VCaP (cell line): ENCODE results near the gene GAB4.
A peak's percentile ranks its signal among the peaks of the same experiment; 100 is the strongest.
"Not testable (repeated sequence)": the region's sequence is repeated elsewhere in the genome, so short reads cannot be mapped to it uniquely, and the experiment has no call there.

Experiments used
- H3K27ac ChIP-seq: fragments of 450-650 bp; 2 replicates; pipeline ENCODE4 v1.5.1; 2017
- TF ChIP-seq, protein P1 (sequence below): fragments of 450-650 bp; conservative IDR thresholded peaks from 2 replicates; pipeline ENCODE4 v1.5.1; 2017; ENCODE audit warnings: mild to moderate bottlenecking, moderate library complexity

GAB4 gene

DNA sequence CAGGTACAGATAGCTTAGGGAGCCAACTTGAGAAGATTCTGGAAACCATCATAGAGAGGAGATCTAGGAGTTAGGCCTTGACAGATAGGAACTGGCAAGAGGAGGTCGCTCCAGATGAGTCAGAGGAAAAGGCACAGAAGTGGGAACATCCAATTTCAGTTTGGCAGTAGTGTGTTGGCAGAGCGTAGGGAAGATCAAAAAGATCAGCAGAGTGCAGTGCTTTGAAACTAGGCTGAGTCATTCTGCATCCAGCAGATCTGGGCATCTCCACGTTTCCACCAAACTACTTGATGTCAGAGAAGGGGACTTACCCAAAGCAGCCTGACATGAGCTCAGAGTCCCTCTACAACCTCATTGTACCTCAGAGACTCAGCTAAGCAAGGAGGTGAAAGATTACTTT is 58.5 kb downstream of the GAB4 start:
- TF ChIP-seq, protein P1, sequence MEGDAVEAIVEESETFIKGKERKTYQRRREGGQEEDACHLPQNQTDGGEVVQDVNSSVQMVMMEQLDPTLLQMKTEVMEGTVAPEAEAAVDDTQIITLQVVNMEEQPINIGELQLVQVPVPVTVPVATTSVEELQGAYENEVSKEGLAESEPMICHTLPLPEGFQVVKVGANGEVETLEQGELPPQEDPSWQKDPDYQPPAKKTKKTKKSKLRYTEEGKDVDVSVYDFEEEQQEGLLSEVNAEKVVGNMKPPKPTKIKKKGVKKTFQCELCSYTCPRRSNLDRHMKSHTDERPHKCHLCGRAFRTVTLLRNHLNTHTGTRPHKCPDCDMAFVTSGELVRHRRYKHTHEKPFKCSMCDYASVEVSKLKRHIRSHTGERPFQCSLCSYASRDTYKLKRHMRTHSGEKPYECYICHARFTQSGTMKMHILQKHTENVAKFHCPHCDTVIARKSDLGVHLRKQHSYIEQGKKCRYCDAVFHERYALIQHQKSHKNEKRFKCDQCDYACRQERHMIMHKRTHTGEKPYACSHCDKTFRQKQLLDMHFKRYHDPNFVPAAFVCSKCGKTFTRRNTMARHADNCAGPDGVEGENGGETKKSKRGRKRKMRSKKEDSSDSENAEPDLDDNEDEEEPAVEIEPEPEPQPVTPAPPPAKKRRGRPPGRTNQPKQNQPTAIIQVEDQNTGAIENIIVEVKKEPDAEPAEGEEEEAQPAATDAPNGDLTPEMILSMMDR: no peak
- H3K27ac ChIP-seq: peak overlapping the region; percentile 24; the same call in 1 of the 2 replicates

DNA sequence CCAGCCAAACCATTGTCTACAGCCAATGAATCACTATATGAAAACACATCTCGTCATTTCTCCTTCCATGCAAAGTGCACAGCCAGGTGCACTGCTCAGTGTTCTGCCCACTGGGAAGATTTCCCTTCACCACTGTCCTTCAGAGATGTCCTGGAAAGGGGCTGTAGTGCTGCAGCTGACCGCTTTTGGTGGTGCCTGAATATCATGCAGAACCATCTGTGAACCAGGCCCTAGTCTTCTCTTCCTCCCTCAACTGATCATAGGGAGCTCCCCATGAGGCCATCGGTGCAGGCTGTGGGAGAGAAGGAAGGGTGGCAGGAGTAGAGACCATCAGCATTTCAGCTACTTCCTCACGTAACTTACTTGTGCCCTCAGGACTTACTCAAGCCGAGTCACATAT is 70.2 kb downstream of the GAB4 start:
- TF ChIP-seq, protein P1: no peak
- no peak overlapping the region for H3K27ac ChIP-seq

DNA sequence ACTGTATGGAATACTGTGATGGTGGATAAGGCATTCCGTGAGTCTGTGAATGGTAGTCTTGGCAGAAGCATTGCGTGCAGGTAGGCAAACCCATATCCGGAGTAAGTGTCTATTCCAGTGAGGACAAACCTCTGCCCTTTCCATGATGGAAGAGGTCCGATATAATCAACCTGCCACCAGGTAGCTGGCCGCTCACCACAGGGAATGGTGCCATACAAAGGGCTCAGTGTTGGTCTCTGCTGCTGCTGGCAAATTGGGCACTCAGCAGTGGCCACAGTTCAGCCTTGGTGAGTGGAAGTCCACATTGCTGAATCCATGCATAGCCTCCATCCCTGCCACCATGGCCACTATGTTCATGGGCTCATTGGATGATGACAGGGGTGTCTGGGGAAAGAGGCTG is 70.8 kb downstream of the GAB4 start:
- not testable (repeated sequence) for H3K27ac ChIP-seq

DNA sequence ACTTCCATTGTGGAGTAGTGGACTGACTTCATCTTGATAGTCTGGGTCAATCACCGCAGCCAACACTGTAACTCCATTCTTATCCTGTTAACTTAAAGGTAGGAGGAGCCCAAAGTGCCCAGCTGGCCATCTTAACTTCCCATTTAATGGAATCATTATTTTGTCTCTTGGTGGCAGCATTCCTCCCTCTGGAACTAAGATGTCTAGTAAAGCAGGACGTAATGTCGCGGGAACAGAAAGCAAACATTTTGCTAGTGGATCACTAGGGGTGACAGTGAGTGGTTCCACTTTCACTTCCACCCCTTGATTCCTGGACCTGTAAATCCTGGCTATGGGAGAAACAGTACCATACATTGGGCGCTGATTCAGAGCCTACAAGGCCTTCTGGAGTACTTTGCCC is 71.4 kb downstream of the GAB4 start:
- TF ChIP-seq, protein P1: no peak
- H3K27ac ChIP-seq: no peak overlapping the region

DNA sequence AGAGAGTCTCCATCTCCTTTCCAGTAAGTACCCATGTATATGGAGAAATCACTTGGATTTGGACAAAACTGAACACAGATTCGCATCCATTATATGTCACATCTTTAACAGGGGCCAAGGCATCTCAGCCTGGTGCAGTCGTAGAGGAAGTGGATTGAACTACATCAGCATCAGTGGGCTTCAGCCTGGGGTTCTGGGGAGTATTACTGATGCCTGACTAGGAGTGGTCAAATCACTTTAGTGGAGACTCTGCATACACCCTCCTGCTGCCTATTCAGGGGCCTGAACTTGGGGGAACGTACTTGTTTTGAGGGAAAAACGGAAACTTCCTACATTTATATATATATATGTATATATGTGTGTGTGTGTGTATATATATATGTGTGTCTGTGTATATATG is 72.8 kb downstream of the GAB4 start:
- H3K27ac ChIP-seq: no peak overlapping the region
- TF ChIP-seq, protein P1: no peak

DNA sequence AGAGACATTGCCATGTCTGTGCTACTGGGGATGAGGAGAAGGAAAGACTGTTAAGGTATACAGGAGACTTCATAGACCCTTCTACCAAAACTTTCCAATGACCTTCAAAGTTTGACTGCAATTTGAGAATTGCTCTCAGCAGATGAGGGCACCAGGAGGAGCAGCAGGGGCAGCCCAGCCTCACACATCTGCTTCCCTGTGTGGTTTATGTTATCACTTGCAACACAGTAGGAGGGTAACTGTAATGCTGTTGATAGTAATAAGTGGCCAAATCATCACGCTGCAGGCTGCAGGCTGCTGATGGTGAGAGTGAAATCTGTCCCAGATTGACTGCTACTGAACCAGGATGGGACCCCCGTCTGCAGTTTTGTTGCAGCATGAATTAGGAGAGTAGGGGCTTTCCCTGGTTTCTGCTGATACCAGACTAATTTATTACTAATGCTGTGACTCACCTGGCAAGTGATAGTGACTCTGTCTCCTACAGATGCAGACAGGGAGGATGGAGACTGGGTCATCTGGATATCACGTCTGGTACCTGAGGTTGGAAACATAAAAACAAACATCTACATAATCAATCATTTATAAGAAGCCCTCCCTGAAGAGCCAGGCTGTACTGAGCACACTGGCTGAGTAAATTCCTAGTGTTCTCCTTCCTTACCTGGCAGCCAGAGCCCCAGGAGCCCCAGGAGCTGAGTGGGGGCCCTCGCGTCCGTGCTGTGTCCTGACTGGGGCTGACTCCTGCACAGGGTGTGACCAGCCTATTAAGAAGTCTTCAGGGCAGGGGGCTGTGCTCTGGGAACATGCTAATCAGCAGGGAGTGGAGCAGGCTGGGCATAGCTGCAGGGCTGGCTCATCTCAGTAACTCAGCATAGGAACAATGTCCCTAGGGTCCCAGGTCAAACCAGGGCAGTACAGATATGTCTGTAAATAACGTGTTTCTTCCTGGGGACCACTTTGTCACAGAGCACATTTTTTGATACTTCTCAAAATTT is 74.4 kb downstream of the GAB4 start:
- H3K27ac ChIP-seq: no peak overlapping the region
- TF ChIP-seq, protein P1: no peak

DNA sequence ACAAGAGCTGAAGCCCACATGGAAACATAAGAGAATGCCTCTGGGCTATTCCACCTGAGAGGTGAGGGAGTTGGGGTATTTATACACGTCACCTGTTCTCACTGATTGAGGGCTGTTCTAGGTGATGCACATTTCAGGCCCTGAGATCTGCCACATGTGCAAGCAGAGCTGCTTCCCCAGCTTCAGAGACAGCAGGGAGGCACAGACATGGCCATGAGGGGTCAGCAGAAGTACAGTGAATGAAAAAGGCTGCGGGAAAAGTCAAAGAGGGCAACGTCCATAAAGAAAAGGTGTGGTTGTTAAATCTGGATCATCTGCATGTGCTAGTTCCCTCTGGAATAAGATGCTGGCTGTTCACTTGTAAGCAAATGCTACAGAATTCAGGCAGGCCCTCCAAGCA is 75.4 kb downstream of the GAB4 start:
- H3K27ac ChIP-seq: no peak overlapping the region
- TF ChIP-seq, protein P1: peak; percentile 76

DNA sequence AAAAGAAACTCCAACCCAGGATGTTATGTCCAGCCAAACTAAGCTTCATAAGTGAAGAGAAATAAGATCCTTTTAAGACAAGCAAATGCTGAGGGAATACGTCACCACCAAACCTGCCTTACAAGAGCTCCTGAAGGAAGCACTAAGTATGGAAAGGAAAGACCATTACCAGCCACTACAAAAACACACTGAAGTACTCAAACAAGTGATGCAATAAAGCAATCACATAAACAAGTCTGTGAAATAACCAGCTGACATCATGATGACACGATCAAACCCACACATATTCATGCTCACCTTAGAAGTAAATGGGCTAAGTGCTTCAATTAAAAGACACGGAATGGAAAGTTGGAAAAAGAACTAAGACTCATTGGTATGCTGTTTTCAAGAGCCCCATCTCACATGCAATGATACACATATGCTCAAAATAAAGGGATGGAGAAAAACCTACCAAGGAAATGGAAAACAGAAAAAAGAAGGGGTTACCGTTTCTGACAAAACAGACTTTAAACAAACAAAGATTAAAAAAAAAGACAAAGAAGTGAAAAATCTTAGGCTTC is 82.5 kb downstream of the GAB4 start:
- TF ChIP-seq, protein P1: no peak
- H3K27ac ChIP-seq: no peak overlapping the region
